Stimulated activated CD4-positive, alpha-beta T cell treated with anti-CD3 and anti-CD28 coated beads, TNF-alpha, amount 100 ng/mL, for 48 hours (primary cell): ENCODE results near the gene PVALEF.
"Not testable (repeated sequence)": the region's sequence is repeated elsewhere in the genome, so short reads cannot be mapped to it uniquely, and the experiment has no call there.

ENCODE experiments used
- DNase-seq, 3 donors: peaks; one replicate each; pipeline ENCODE4 v3.0.0-alpha.2; 2020; ENCODE audit warnings: low read depth in 3 of 3

The PVALEF gene

DNA sequence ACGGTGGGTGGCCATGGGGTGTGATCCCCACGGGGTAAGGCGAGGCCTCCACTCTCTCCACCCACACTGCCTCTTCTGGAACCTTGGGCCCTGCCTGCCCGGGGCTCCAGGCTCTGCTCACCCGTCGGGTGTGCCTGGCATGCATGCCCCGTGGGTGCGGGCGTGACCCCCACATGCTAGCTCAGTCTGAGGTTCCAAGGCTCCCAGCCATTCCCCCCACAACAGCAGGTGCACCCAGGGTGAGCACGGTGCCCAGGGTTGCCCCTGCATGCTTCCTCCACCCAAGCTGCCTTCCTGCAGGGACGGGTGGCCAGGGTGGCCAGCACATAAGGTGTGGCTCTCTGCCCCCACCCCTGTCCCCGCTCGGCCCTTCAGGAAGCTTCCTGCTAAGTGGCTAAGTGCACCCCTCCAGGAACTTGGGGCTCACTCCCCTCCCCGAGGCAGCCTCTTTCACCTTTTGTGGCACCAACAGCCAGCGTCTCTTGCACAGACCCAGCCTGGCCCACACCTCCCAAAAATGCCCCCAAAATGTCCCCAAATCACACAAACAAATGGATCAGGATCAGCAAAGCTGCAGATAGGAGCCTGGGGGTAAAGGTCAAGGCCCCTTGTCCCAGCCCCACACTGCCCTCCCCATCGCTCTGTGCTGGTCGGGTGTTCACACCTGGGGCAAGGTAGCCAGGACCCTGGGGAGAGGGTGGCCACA is 21.4 kb upstream of the PVALEF start:
- DNase-seq = no peak

DNA sequence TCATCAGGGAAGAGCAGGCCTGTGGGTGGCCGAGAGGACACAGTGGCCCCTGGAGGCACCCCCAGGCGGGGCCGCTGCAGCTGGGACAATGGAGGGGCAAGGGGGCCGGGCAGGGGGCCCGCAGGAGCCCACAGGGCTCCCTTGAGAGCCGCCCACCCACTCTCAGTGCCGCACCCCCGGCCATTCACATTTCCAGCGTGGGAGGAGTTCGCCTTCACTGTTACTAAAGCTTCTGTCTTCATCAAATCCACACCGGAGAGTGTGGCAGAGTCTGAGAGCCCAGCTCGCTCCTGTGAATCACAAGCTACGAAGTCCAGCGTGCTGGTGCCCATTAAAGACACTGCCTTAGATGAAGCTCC is 20.9 kb upstream of the PVALEF start:
- DNase-seq = no peak

- DNase-seq = not testable (repeated sequence)
These were observed 19.1 kb upstream of the PVALEF start for GRCh38 chr17:81146208-81146607.

GRCh38 chr17:81147701-81148100 is 17.6 kb upstream of the PVALEF start:
- DNase-seq = no peak

DNA sequence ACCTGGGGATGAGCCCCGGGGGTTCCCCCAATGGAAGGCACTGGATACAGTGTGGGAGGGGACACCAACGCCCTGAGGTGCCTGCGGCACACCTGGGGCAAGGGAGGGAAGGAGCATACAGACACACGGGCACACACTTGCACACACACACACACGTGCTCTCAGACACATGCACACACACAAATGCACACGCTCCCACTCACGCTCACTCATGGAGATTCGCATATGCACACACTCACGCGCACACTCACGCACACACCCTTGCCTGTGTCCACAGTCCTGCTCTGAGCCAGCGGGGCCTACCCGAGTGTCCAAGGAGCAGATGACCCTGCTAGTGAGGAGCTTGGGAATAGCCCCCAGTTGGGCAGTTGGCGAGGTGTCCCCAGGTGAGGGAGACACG is 16.7 kb upstream of the PVALEF start:
- DNase-seq = no peak

GRCh38 chr17:81148986-81149533 is 16.2 kb upstream of the PVALEF start:
- DNase-seq = no peak

DNA sequence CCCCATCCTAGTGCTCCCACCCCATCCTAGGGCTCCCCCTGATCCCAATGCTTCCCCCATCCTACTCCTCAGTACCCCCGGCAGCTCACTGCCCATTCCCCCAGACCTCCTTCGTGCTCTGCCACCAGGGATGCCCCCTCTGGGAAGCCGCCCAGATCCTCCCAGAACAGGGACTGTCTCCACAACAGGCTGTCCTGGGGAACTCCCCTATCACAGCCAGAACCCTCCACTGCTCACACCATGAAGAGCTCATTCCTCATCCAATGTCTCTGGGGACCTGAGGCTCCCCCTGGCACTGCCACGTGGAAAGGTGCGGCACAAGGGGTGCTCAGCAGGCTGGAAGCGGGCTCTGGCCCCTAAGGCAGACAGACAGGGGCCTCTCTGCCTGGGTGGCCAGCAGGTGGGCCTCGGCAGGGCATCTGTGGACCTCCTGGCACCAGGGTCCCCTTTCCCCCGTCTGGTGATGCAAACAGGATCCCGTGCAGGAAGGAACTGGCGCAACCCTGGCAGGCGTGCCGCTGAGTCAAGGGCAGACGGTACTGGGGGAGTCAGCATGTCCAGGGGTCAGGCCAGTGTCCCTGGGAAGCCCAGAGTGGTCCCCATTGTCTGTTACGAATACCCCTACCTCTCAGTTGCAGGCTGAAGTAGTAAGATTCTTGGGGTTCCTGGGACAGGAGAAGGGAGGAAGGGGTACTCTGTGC is 14.8 kb upstream of the PVALEF start:
- DNase-seq = no peak

- DNase-seq = no peak
These were observed 14.0 kb upstream of the PVALEF start for GRCh38 chr17:81151278-81151677.

DNA sequence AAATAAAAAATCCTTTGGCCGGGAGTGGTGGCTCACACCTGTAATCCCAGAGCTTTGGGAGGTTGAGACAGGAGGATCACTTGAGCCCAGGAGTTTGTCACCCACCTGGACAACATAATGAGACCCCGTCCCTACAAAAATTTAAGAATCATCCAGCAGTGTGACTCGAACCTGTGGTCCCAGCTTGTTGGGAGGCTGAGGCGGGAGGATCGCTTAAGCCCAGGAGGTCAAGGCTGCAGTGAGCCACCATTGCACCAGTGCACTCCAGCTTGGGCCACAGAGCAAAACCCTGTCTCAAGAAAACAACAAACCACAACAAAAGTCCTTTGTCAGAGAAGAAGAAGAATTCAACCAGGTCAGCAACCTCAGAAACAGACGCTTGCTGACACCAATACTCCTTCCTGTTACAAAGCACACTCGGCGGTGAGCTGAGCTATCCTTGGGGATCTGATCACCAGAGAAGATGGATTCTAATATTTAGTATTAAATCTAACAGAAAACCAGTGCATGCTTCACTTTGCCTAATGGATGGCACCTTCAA is 12.9 kb upstream of the PVALEF start:
- no peak for DNase-seq

DNA sequence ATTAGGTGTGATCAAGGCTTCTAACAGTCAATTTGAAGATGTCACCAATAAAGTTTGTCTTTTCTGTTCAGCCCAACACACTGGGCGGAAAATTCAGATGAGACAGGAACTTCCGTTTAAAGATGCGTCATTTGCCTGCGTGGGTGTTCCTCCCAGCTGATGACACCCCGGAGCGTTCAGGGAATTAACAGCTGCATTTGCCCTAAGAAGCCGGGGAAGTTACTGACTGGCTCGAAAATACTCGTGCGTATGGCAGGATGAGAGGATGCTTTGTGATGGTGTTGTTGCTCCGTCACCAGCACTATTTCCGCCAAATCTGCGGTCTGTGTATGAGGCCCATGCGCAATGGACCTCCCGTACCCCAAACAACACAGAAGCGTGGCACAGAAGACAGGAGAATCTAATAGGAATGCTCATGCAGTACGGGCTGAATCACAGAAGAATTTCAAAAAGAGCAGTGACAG is 11.9 kb upstream of the PVALEF start:
- no peak for DNase-seq

GRCh38 chr17:81154016-81154415 is 11.3 kb upstream of the PVALEF start:
- DNase-seq = not testable (repeated sequence)

- no peak for DNase-seq
These were observed 10.3 kb upstream of the PVALEF start for GRCh38 chr17:81154961-81155360.

GRCh38 chr17:81156866-81157805 is 8.2 kb upstream of the PVALEF start:
- DNase-seq = no peak

GRCh38 chr17:81157848-81158687 is 7.2 kb upstream of the PVALEF start:
- no peak for DNase-seq

- no peak for DNase-seq
These were observed 6.4 kb upstream of the PVALEF start for GRCh38 chr17:81158688-81159590.

GRCh38 chr17:81159611-81160265 is 5.6 kb upstream of the PVALEF start:
- no peak for DNase-seq

GRCh38 chr17:81160306-81160705 is 5.0 kb upstream of the PVALEF start:
- no peak for DNase-seq

GRCh38 chr17:81160747-81161453 is 4.4 kb upstream of the PVALEF start:
- no peak for DNase-seq

DNA sequence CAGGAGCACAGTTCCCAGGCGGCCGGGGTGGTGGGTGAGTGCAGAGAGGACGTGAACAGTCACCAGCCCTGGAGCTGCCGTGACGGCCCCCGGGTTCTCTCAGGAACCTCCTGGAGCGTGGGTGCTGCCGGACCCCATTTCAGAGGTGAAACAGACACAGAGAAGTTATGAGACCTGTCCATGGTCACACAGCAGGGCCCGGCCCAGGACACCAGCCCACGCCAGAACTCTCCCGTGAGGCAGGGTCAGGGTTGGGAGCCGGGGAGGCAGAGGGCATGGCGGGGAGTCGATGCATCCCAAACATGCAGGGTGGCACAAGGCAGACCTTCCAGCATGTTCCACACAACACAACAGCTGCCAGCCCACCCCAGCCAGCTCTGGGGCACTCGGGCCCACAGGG is 3.8 kb upstream of the PVALEF start:
- no peak for DNase-seq
